OCI-LY7 (cell line): ENCODE data around the gene TMIGD1. TPM values are rescaled to one million over a fixed set of nuclear protein-coding genes. Genes with fewer than 3 reads are reported as not detected.

Experiments used
- BruUV-seq: library from RNA; stranded (reverse); fragments of 400-500 nt; replicated peaks from 2 replicates; lab custom pipeline; 2021; lab: Mats Ljungman, UMichigan
- CTCF ChIA-PET: fragments of 300-600 bp; sonication (Branson Sonifier 250); formaldehyde crosslinking; loops from one replicate; lab custom pipeline; 2022; ENCODE audit warnings: antibody characterized with exemption; ENCODE audit not compliant: unreplicated experiment; lab: Charles Lee
- POLR2A ChIA-PET: fragments of 300-600 bp; sonication (Branson Sonifier 250); formaldehyde crosslinking; loops from one replicate; lab custom pipeline; 2022; ENCODE audit warnings: antibody characterized with exemption; lab: Charles Lee
- DNase-seq: peaks from one replicate; pipeline ENCODE4 v3.0.0-alpha.2; 2015; ENCODE audit warnings: low spot score
- H2AFZ ChIP-seq: fragments of 200-600 bp; sonication (generic), shearing (Covaris generic); 2 replicates; pipeline ENCODE4 v1.6.1; 2014; ENCODE audit warnings: mild to moderate bottlenecking, antibody characterized with exemption, low read length, moderate library complexity
- H3K27ac ChIP-seq: fragments of 200-600 bp; sonication (generic); 2 replicates; pipeline ENCODE4 v1.5.1; 2014; ENCODE audit warnings: mixed run types, low read depth, mild to moderate bottlenecking, moderate library complexity, low read length, inconsistent platforms; ENCODE audit not compliant: poor library complexity, severe bottlenecking
- H3K36me3 ChIP-seq: fragments of 200-600 bp; sonication (generic); 2 replicates; pipeline ENCODE4 v1.6.1; 2014; ENCODE audit warnings: mild to moderate bottlenecking, antibody characterized with exemption, low read length, moderate library complexity, mixed read lengths; ENCODE audit not compliant: insufficient read depth
- H3K4me1 ChIP-seq: fragments of 200-600 bp; sonication (generic); 2 replicates; pipeline ENCODE4 v1.5.1; 2014; ENCODE audit warnings: mild to moderate bottlenecking, low read length; ENCODE audit not compliant: insufficient read depth, poor library complexity, severe bottlenecking
- H3K4me2 ChIP-seq: fragments of 200-600 bp; sonication (generic); 2 replicates; pipeline ENCODE4 v1.6.1; 2014; ENCODE audit warnings: mild to moderate bottlenecking, low read length
- H3K4me3 ChIP-seq: fragments of 200-600 bp; sonication (generic); 2 replicates; pipeline ENCODE4 v1.5.1; 2014; ENCODE audit warnings: mild to moderate bottlenecking, low read depth, low read length; ENCODE audit not compliant: poor library complexity, severe bottlenecking
- H3K79me2 ChIP-seq: fragments of 200-600 bp; sonication (generic); 2 replicates; pipeline ENCODE4 v1.6.1; 2016; ENCODE audit warnings: low read depth, mild to moderate bottlenecking, low read length, moderate library complexity, mixed read lengths; ENCODE audit not compliant: insufficient read depth
- H3K9me2 ChIP-seq: fragments of 200-600 bp; sonication (generic); 2 replicates; pipeline ENCODE4 v1.6.1; 2016; ENCODE audit warnings: mild to moderate bottlenecking, low read length, mixed read lengths; ENCODE audit not compliant: insufficient read depth
- H3K9me3 ChIP-seq: fragments of 200-600 bp; sonication (generic); 2 replicates; pipeline ENCODE4 v1.6.1; 2014; ENCODE audit warnings: mild to moderate bottlenecking, mixed run types, low read length, mixed read lengths
- H4K20me1 ChIP-seq: fragments of 200-600 bp; sonication (generic); 2 replicates; pipeline ENCODE4 v1.6.1; 2014; ENCODE audit warnings: mild to moderate bottlenecking, antibody characterized with exemption, low read length, moderate library complexity, mixed read lengths; ENCODE audit not compliant: insufficient read depth
- EZH2phosphoT487 ChIP-seq: fragments of 200-600 bp; sonication (generic); IDR thresholded peaks from 2 replicates; pipeline ENCODE4 v1.6.1; 2018; ENCODE audit warnings: low read depth, borderline replicate concordance, mild to moderate bottlenecking, mixed run types, antibody characterized with exemption, low read length, moderate library complexity, mixed read lengths
- intact Hi-C: fragments of 100-400 bp; cut with micrococcal nuclease; formaldehyde crosslinking; loops from one replicate; pipeline ENCODE4 v1.10.0; 2022; ENCODE audit not compliant: unreplicated experiment
- total RNA-seq, 2 experiments: library from RNA; depleted of rRNA in 1 of 2; stranded (reverse); fragments of >200 nt in 1 of 2; shearing (Covaris generic) in 1 of 2; gene quantifications; 2 replicates each; pipeline ENCODE4 v1.2.3, GENCODE V29; 2014 to 2022
- TF ChIP-seq, protein P1 (sequence below): fragments of 200-600 bp; sonication (generic); conservative IDR thresholded peaks from 2 replicates; pipeline ENCODE4 v1.5.1; 2014; ENCODE audit warnings: mild to moderate bottlenecking, antibody characterized with exemption, low read length, moderate library complexity, mixed read lengths

TMIGD1 gene
- total RNA-seq, 2 experiments from 2014 or later = not detected

DNA sequence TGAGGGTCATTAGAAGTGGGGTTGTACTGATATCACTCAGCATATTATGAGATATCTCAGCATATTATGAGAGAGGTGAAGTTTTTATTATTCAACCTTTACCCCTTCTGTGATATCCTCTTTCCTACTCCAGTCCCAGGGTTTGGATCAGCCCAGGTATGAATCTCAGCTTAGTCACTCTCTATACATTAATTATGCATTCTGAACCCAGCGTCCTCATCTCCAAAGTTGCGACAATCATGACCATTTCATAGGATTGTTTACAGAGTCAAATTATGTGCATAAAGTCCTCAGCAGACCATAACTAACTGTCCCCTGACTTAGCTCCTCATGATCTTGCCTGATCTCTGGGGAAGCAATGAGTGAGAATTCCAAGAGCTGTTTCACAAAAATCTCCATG lies 21.6 kb downstream of the TMIGD1 start:
- H3K9me2 ChIP-seq = no peaks in the 10 kb centered on the region
- no peak for DNase-seq
- H3K4me1 ChIP-seq = peaks cover 15% of the 10 kb centered on the region
- ChIA-PET POLR2A (interaction anchor here (0.7 kb wide), 1 partner anchor 12 kb away, joined by 4 read pairs; no protein-coding TSS in a partner anchor), CTCF (no interaction called here)
- intact Hi-C loops = no loop called here
- H4K20me1 ChIP-seq = no peaks in the 10 kb centered on the region
- no peaks in the 10 kb centered on the region for H3K79me2 ChIP-seq
- H3K27ac ChIP-seq = no peak overlapping the region
- no peaks in the 10 kb centered on the region for H3K9me3 ChIP-seq
- H3K4me3 ChIP-seq = no peak overlapping the region
- H3K36me3 ChIP-seq = no peaks in the 10 kb centered on the region
- H2AFZ ChIP-seq = no peak overlapping the region
- TF ChIP-seq EZH2phosphoT487 = no peak
- TF ChIP-seq, protein P1, sequence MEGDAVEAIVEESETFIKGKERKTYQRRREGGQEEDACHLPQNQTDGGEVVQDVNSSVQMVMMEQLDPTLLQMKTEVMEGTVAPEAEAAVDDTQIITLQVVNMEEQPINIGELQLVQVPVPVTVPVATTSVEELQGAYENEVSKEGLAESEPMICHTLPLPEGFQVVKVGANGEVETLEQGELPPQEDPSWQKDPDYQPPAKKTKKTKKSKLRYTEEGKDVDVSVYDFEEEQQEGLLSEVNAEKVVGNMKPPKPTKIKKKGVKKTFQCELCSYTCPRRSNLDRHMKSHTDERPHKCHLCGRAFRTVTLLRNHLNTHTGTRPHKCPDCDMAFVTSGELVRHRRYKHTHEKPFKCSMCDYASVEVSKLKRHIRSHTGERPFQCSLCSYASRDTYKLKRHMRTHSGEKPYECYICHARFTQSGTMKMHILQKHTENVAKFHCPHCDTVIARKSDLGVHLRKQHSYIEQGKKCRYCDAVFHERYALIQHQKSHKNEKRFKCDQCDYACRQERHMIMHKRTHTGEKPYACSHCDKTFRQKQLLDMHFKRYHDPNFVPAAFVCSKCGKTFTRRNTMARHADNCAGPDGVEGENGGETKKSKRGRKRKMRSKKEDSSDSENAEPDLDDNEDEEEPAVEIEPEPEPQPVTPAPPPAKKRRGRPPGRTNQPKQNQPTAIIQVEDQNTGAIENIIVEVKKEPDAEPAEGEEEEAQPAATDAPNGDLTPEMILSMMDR = no peak
- no TSS peak for BruUV-seq
- no peak overlapping the region for H3K4me2 ChIP-seq

DNA sequence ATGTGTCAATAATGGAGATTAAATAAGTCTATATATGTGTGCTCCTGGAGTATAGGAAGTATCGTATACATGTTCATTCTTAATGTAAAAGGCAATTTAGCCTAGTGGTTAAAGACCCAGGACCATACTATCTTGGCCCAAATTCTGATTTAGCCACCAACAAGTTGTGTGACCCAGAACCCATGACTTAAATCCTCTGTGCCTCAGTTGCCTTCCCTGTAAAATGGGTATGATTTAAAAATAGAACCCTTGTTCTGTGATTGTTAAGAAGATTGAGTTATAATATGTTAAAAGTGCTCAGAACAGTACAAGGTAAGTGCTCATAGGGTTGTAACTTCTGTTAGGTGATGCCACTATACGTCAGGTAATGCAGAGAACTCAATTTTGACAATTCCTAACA lies 23.3 kb downstream of the TMIGD1 start:
- Histone ChIP-seq H2AFZ (no peak overlapping the region), H3K79me2 (no peaks in the 10 kb centered on the region), H3K9me3 (no peaks in the 10 kb centered on the region), H3K4me1 (no peaks in the 10 kb centered on the region), H3K9me2 (no peaks in the 10 kb centered on the region), H4K20me1 (no peaks in the 10 kb centered on the region), H3K4me2 (no peak overlapping the region), H3K4me3 (no peak overlapping the region), H3K27ac (no peak overlapping the region), H3K36me3 (no peaks in the 10 kb centered on the region)
- no peak for DNase-seq
- BruUV-seq = no TSS peak
- ChIA-PET POLR2A (no interaction called here), CTCF (no interaction called here)
- intact Hi-C loops = no loop called here
- TF ChIP-seq, protein P1 = no peak
- TF ChIP-seq EZH2phosphoT487 = no peak

DNA sequence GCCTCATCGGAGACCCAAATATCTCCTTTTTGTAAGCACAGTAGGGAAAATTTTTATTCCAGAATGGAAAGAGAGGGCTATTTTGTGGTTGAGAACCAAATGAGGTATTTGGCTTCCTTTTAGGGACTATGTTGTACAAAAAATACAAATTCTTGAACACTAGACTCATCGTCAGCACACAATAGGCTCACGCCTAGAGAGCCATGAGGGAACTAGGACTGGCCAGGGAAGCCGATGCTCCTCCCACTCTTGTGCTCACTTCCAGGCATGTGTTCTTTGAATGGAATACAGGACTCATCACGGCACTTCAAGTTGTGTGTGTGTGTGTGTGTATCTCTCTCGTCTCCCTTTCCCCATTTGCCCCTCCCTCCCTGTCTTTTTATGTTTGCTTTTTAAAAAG lies 24.3 kb downstream of the TMIGD1 start:
- no TSS peak for BruUV-seq
- H2AFZ ChIP-seq = no peak overlapping the region
- H3K27ac ChIP-seq = no peak overlapping the region
- H3K4me2 ChIP-seq = no peak overlapping the region
- ChIA-PET CTCF (no interaction called here), POLR2A (no interaction called here)
- H3K36me3 ChIP-seq = no peaks in the 10 kb centered on the region
- no peaks in the 10 kb centered on the region for H3K9me2 ChIP-seq
- no peaks in the 10 kb centered on the region for H3K79me2 ChIP-seq
- TF ChIP-seq, protein P1 = no peak
- no peak for TF ChIP-seq EZH2phosphoT487
- no peaks in the 10 kb centered on the region for H3K4me1 ChIP-seq
- H3K4me3 ChIP-seq = no peak overlapping the region
- no peaks in the 10 kb centered on the region for H4K20me1 ChIP-seq
- intact Hi-C loops = no loop called here
- no peaks in the 10 kb centered on the region for H3K9me3 ChIP-seq
- DNase-seq = no peak
